ENCODE results near the gene SHISA9.

- TF ChIP-seq EZH2 (IDR thresholded peaks at IDR 0.05; ENCODE audit: low read length, unreplicated experiment): no peak
- no peak for TF ChIP-seq CTCF (conservative IDR thresholded peaks at IDR 0.05; ENCODE audit: low read depth, low read length)
- no peak for TF ChIP-seq EZH2phosphoT487 (IDR thresholded peaks at IDR 0.05; ENCODE audit: borderline replicate concordance, low read length)
Observed at GRCh38 chr16:12958366-12958765, 57.0 kb downstream of the SHISA9 start.
